GM19397 (cell line): Measurements from ENCODE around the gene SASH1.
"Not testable (repeated sequence)": the region's sequence is repeated elsewhere in the genome, so short reads cannot be mapped to it uniquely, and the experiment has no call there.

Experiments used
- ATAC-seq: cut with Tn5 transposase; IDR thresholded peaks from one replicate; pipeline ENCODE4 v1.9.1; 2021; ENCODE audit warnings: mild to moderate bottlenecking, moderate library complexity; ENCODE audit not compliant: unreplicated experiment

The SASH1 gene

GRCh38 chr6:148572676-148573335 is 230.2 kb downstream of the SASH1 start:
- no peak for ATAC-seq

GRCh38 chr6:148573922-148574321 is 231.3 kb downstream of the SASH1 start:
- no peak for ATAC-seq

- ATAC-seq = peak; percentile 95
Observed at GRCh38 chr6:148577687-148578488, 235.2 kb downstream of the SASH1 start.

GRCh38 chr6:148578489-148578814 is 235.8 kb downstream of the SASH1 start:
- peak; percentile 27 for ATAC-seq

GRCh38 chr6:148578837-148579565 is 236.4 kb downstream of the SASH1 start:
- ATAC-seq = no peak

- no peak for ATAC-seq
Observed at GRCh38 chr6:148580442-148580841, 237.8 kb downstream of the SASH1 start.

- no peak for ATAC-seq
Observed at GRCh38 chr6:148583631-148584030, 241.0 kb downstream of the SASH1 start.

- not testable (repeated sequence) for ATAC-seq
Observed at GRCh38 chr6:148585641-148586040, 243.0 kb downstream of the SASH1 start.

GRCh38 chr6:148590883-148591282 is 248.2 kb downstream of the SASH1 start:
- ATAC-seq = no peak

GRCh38 chr6:148591656-148592055 is 249.0 kb downstream of the SASH1 start:
- ATAC-seq = no peak

GRCh38 chr6:148593130-148593812 is 250.6 kb downstream of the SASH1 start:
- ATAC-seq = no peak

- ATAC-seq = no peak
Observed at GRCh38 chr6:148593813-148594170, 251.2 kb downstream of the SASH1 start.

- no peak for ATAC-seq
Observed at GRCh38 chr6:148595550-148595949, 252.9 kb downstream of the SASH1 start.

GRCh38 chr6:148596891-148597455 is 254.3 kb downstream of the SASH1 start:
- no peak for ATAC-seq

- ATAC-seq = no peak
Observed at GRCh38 chr6:148598724-148599123, 256.1 kb downstream of the SASH1 start.

GRCh38 chr6:148599967-148600426 is 257.4 kb downstream of the SASH1 start:
- no peak for ATAC-seq
